ENCODE data around the gene SPG7.

SPG7 gene

DNA sequence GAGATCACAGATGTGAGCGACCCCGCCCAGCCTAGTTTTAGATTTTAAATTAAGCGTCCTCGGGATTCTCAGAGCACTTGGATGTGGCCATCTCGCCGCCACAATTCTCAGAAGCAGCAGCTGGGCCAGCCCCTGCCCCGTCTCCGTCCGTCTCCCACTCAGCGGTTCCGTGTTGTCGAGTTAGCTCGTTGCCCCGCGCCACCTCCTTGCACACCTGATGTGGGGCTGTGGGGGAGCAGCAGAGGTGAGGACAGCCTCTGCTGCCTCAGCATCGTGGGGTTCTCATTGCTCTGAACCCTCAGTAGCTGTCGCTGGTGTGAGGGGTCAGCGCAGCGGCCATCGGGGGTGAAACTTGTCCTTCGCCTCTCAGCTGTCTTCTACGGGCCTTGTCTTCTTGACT lies 44.1 kb downstream of the SPG7 start:
- Histone ChIP-seq H3K36me3 (no peaks in the 10 kb centered on the region), H3K27ac (no peak overlapping the region), H3K27me3 (ENCODE audit: insufficient read depth, low read depth, severe bottlenecking) (no peaks in the 10 kb centered on the region), H3K4me3 (ENCODE audit: low read depth, low read length) (no peak overlapping the region), H3K9me3 (ENCODE audit: severe bottlenecking) (no peaks in the 10 kb centered on the region)
- TF ChIP-seq, protein P1, sequence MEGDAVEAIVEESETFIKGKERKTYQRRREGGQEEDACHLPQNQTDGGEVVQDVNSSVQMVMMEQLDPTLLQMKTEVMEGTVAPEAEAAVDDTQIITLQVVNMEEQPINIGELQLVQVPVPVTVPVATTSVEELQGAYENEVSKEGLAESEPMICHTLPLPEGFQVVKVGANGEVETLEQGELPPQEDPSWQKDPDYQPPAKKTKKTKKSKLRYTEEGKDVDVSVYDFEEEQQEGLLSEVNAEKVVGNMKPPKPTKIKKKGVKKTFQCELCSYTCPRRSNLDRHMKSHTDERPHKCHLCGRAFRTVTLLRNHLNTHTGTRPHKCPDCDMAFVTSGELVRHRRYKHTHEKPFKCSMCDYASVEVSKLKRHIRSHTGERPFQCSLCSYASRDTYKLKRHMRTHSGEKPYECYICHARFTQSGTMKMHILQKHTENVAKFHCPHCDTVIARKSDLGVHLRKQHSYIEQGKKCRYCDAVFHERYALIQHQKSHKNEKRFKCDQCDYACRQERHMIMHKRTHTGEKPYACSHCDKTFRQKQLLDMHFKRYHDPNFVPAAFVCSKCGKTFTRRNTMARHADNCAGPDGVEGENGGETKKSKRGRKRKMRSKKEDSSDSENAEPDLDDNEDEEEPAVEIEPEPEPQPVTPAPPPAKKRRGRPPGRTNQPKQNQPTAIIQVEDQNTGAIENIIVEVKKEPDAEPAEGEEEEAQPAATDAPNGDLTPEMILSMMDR (IDR thresholded peaks at IDR 0.05; ENCODE audit: low read depth, low read length) = no peak
- DNase-seq = no peak

DNA sequence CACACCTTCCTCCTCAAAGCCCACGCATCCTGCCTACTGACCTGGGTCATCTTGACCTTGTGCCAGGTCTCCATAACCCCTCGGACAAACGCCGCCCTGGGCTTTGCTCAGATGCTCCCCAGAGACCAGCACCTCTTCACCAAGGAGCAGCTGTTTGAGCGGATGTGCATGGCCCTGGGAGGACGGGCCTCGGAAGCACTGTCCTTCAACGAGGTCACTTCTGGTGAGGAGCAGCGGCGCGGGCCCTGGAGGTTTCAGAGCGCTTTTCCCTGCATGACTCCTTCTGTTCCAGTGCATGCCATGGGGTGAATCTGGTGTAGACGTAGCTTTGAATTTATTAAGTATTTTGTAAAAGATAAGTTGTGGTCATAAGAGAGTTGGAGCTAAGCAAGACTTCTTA lies 44.7 kb downstream of the SPG7 start:
- TF ChIP-seq, protein P1 (IDR thresholded peaks at IDR 0.05; ENCODE audit: low read depth, low read length) = no peak
- DNase-seq = no peak
- Histone ChIP-seq H3K4me3 (ENCODE audit: low read depth, low read length) (no peak overlapping the region), H3K27ac (no peak overlapping the region), H3K9me3 (ENCODE audit: severe bottlenecking) (no peaks in the 10 kb centered on the region), H3K36me3 (no peaks in the 10 kb centered on the region), H3K27me3 (ENCODE audit: insufficient read depth, low read depth, severe bottlenecking) (no peaks in the 10 kb centered on the region)

DNA sequence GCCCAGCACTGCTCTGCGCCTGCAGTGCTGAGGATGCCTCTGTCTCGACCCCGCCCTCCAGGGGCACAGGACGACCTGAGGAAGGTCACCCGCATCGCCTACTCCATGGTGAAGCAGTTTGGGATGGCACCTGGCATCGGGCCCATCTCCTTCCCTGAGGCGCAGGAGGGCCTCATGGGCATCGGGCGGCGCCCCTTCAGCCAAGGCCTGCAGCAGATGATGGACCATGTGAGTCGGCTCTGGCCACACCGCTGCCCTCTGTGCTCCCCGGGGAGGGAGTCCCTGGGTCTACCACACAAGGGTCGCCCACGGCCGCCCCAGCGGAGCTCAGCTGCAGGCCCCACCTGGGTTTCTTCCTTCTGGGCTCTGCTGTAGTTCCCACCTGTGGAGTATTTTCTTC lies 45.5 kb downstream of the SPG7 start:
- Histone ChIP-seq H3K27ac (no peak overlapping the region), H3K9me3 (ENCODE audit: severe bottlenecking) (no peaks in the 10 kb centered on the region), H3K4me3 (ENCODE audit: low read depth, low read length) (no peak overlapping the region), H3K27me3 (ENCODE audit: insufficient read depth, low read depth, severe bottlenecking) (no peaks in the 10 kb centered on the region), H3K36me3 (no peaks in the 10 kb centered on the region)
- DNase-seq = no peak
- TF ChIP-seq, protein P1 (IDR thresholded peaks at IDR 0.05; ENCODE audit: low read depth, low read length) = no peak

DNA sequence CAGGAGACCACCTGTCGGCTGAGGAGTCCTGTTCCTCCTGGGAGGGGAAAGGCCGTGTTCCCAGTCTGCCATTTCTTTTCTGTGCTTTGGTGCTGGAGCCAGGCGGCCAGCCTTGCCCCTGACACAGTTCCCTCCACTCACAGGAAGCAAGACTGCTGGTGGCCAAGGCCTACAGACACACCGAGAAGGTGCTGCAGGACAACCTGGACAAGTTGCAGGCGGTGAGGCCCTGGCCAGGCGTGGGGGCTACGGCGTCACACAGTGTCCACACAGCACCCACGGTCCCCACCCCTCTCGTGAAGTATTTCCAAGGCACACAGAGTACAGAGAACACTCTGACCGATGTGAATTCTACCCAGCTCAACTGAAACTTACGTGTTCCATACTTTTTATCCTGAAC lies 46.1 kb downstream of the SPG7 start:
- Histone ChIP-seq H3K27ac (no peak overlapping the region), H3K9me3 (ENCODE audit: severe bottlenecking) (no peaks in the 10 kb centered on the region), H3K27me3 (ENCODE audit: insufficient read depth, low read depth, severe bottlenecking) (no peaks in the 10 kb centered on the region), H3K4me3 (ENCODE audit: low read depth, low read length) (no peak overlapping the region), H3K36me3 (no peaks in the 10 kb centered on the region)
- TF ChIP-seq, protein P1 (IDR thresholded peaks at IDR 0.05; ENCODE audit: low read depth, low read length) = no peak
- no peak for DNase-seq

DNA sequence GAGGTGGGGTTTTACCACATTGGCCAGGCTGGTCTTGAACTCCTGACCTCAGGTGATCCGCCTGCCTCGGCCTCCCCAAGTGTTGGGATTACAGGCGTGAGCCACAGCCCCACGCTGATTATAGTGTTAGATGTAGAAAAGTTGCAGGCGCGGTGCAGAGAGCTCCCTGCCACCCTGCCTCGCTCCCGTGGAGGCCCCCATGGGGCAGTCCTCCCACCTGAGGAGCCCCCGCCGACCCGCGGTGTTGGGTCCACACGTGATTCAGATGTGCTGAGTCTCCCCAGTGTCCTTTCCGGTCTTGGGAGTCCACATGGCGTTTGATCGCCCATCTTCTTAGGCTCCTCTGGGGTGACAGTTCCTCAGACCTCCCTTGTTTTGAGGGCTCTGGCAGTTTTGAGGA lies 47.1 kb downstream of the SPG7 start:
- Histone ChIP-seq H3K27ac (no peak overlapping the region), H3K4me3 (ENCODE audit: low read depth, low read length) (no peak overlapping the region), H3K36me3 (no peaks in the 10 kb centered on the region), H3K9me3 (ENCODE audit: severe bottlenecking) (no peaks in the 10 kb centered on the region), H3K27me3 (ENCODE audit: insufficient read depth, low read depth, severe bottlenecking) (no peaks in the 10 kb centered on the region)
- TF ChIP-seq, protein P1 (IDR thresholded peaks at IDR 0.05; ENCODE audit: low read depth, low read length) = no peak
- no peak for DNase-seq

DNA sequence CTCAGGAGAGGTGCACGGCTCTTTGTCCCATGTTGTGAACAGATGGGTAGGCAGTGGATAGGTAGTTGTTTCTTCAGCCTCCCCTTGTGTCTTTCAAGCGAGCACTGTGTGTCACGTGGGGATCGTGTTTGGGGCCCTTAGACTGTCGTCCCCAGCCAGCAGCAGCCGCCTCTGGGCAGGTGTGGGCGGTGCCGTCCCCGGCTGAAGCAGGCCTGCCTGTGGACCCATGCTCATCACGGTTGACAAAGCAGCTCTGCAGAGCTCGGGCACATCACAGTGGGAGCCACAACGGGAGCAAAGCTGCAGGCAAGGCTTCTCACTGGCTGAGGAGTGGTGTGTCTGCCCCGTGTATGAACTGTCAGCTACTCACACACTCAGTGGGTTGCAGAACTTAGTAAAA lies 47.6 kb downstream of the SPG7 start:
- no peaks in the 10 kb centered on the region for H3K36me3 ChIP-seq
- H3K4me3 ChIP-seq (ENCODE audit: low read depth, low read length) = no peak overlapping the region
- H3K27ac ChIP-seq = no peak overlapping the region
- H3K27me3 ChIP-seq (ENCODE audit: insufficient read depth, low read depth, severe bottlenecking) = no peaks in the 10 kb centered on the region
- DNase-seq = no peak
- TF ChIP-seq, protein P1 (IDR thresholded peaks at IDR 0.05; ENCODE audit: low read depth, low read length) = no peak
- H3K9me3 ChIP-seq (ENCODE audit: severe bottlenecking) = no peaks in the 10 kb centered on the region

All from WERI-Rb-1 (cell line).